ENCODE results near the gene NRG4. TPM values are rescaled to one million over a fixed set of nuclear protein-coding genes. Genes with fewer than 3 reads are reported as not detected.

Gene NRG4
- total and polyA plus RNA-seq, 2 of the 8 experiments (the other 6 are each of a cell fraction or from before 2014, with no cell fraction given) = 0.24 TPM; not detected in 1

DNA sequence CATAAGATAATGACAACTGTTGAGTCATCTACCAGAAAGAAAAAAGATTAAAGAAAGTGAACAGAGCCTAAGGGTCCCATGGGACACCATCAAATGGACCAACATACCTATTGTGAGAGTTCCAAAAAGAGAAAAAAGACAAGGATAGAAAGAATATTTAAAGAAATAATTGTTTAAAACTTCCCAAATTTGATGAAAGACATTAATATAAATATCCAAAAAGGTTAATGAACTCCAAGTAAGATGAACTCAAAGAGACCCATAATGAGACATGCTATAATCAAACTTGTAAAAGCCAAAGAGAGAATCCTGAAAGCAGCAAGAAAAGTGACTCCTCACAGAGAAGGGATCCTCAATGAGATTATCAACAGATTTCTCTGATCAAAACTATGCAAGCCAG lies 8.9 kb downstream of the NRG4 start:
- no peaks in the 10 kb centered on the region for H3K79me2 ChIP-seq (ENCODE audit: control insufficient read depth in 1 of 2, insufficient read depth in 2 of 2, low read length in 2 of 2)
- FAIRE-seq = no peak

More for the DNA sequence above, 8.9 kb downstream of the NRG4 start:
- H3K27ac ChIP-seq (ENCODE audit: low read depth, low read length) = no peak overlapping the region
- no peaks in the 10 kb centered on the region for H3K23me2 ChIP-seq (ENCODE audit: low read depth, low read length)
- no peak for DNase-seq (ENCODE audit: low read depth in 1 of 2, low spot score in 2 of 2)
- H2BK120ac ChIP-seq (replicated peaks; ENCODE audit: low read depth, low read length) = no peak overlapping the region
- POLR2A ChIA-PET (ENCODE audit: partially characterized antibody) = no interaction called here
- H4K91ac ChIP-seq (replicated peaks; ENCODE audit: insufficient read length, low read length) = no peak overlapping the region
- no peaks in the 10 kb centered on the region for H4K20me1 ChIP-seq (replicated peaks in 1 of 2; ENCODE audit: control insufficient read depth in 1 of 2, insufficient read depth in 2 of 2, low read length in 2 of 2)
- H2BK12ac ChIP-seq (ENCODE audit: low read depth, low read length) = no peak overlapping the region
- no peak overlapping the region for H3K56ac ChIP-seq (replicated peaks; ENCODE audit: insufficient read length, low read depth, low read length)
- H3K27me3 ChIP-seq (replicated peaks in 1 of 4; ENCODE audit: control insufficient read depth in 3 of 4, extremely low read depth in 1 of 4, insufficient read depth in 3 of 4, low read length in 3 of 4) = no peaks in the 10 kb centered on the region
- H3K4me2 ChIP-seq (ENCODE audit: insufficient read depth in 1 of 2, low read depth in 2 of 2, low read length in 2 of 2) = no peak overlapping the region
- H3K18ac ChIP-seq (ENCODE audit: extremely low read depth, low read length) = no peak overlapping the region
- no peak overlapping the region for H2BK5ac ChIP-seq (ENCODE audit: low read depth, low read length)
- H3K9ac ChIP-seq (replicated peaks in 1 of 4; ENCODE audit: extremely low read depth in 1 of 4, low read depth in 3 of 4, low read length in 3 of 4) = no peak overlapping the region
- H3K4me1 ChIP-seq (replicated peaks in 1 of 4; ENCODE audit: control insufficient read depth in 3 of 4, insufficient read depth in 4 of 4, low read length in 3 of 4) = no peaks in the 10 kb centered on the region
- H4K5ac ChIP-seq (ENCODE audit: insufficient read length, low read depth, low read length) = no peak overlapping the region
- no peak overlapping the region for H3K14ac ChIP-seq (ENCODE audit: insufficient read length)
- H2BK15ac ChIP-seq (ENCODE audit: low read length) = no peak overlapping the region
- H3K4ac ChIP-seq (replicated peaks; ENCODE audit: insufficient read length, low read depth, low read length) = no peak overlapping the region
- CTCF ChIA-PET (ENCODE audit: partially characterized antibody) = no interaction called here
- no peak for TF ChIP-seq POU5F1 (IDR thresholded peaks at IDR 0.05; ENCODE audit: low read depth, low read length)
- no peaks in the 10 kb centered on the region for H3K36me3 ChIP-seq (ENCODE audit: control insufficient read depth in 2 of 4, insufficient read depth in 4 of 4, low read length in 3 of 4)
- no peaks in the 10 kb centered on the region for H3K9me3 ChIP-seq (ENCODE audit: insufficient read depth in 2 of 2, low read depth in 1 of 2, low read length in 1 of 2)
- H2AK5ac ChIP-seq (ENCODE audit: low read depth, low read length) = no peak overlapping the region
- H3K4me3 ChIP-seq (ENCODE audit: extremely low read depth in 1 of 4, insufficient read depth in 2 of 4, low read depth in 3 of 4, low read length in 4 of 4) = no peak overlapping the region
- H2AFZ ChIP-seq (ENCODE audit: low read length) = no peak overlapping the region
- H2BK20ac ChIP-seq (ENCODE audit: low read length) = no peak overlapping the region
- H3K79me1 ChIP-seq (ENCODE audit: low read depth, low read length) = no peaks in the 10 kb centered on the region
- no peak overlapping the region for H4K8ac ChIP-seq (ENCODE audit: extremely low read depth, insufficient read depth, low read length)
- H3K23ac ChIP-seq (ENCODE audit: insufficient read length) = no peak overlapping the region
